ENCODE measurements around the gene CYP1A1. TPM values are rescaled to one million over a fixed set of nuclear protein-coding genes. Genes with fewer than 3 reads are reported as not detected.

The CYP1A1 gene
- total and polyA plus RNA-seq, 2 of the 13 experiments (the other 11 are each of a cell fraction or from before 2014, with no cell fraction given) = 7.9 to 8.0 TPM

DNA sequence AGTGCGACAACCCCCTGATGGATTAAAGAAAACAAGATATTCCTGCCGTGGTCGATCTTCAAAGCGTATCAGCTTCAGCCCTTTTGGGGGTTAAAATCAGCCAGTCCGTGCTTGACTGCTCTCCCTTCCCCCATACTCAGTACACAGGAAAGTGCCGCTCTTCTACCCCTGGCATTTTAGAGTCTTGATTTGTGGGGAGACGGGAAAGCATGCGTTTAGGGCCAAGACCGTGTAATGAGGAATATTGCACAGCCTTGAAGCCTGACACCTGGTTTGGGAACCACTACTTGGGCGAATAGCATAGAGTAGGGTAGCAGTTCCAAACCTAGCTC, 29.0 kb downstream of the CYP1A1 start (continued):
- TF ChIP-seq, protein P1, sequence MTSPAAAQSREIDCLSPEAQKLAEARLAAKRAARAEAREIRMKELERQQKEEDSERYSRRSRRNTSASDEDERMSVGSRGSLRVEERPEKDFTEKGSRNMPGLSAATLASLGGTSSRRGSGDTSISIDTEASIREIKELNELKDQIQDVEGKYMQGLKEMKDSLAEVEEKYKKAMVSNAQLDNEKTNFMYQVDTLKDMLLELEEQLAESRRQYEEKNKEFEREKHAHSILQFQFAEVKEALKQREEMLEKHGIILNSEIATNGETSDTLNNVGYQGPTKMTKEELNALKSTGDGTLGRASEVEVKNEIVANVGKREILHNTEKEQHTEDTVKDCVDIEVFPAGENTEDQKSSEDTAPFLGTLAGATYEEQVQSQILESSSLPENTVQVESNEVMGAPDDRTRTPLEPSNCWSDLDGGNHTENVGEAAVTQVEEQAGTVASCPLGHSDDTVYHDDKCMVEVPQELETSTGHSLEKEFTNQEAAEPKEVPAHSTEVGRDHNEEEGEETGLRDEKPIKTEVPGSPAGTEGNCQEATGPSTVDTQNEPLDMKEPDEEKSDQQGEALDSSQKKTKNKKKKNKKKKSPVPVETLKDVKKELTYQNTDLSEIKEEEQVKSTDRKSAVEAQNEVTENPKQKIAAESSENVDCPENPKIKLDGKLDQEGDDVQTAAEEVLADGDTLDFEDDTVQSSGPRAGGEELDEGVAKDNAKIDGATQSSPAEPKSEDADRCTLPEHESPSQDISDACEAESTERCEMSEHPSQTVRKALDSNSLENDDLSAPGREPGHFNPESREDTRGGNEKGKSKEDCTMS (CRISPR knock-in tag; conservative IDR thresholded peaks at IDR 0.05) = no peak
- TF ChIP-seq KLF12 (CRISPR knock-in tag; IDR thresholded peaks at IDR 0.05; ENCODE audit: borderline replicate concordance) (0 out of 2 replicates have a peak, but pooled peaks have one; percentile 9), NFKB2 (CRISPR knock-in tag; IDR thresholded peaks at IDR 0.05; ENCODE audit: borderline replicate concordance) (no peak), ZNF326 (CRISPR knock-in tag; IDR thresholded peaks at IDR 0.05; ENCODE audit: borderline replicate concordance) (no peak), ZNF572 (CRISPR knock-in tag; IDR thresholded peaks at IDR 0.05) (0 out of 2 replicates have a peak, but pooled peaks have one; percentile 9), ZFP41 (CRISPR knock-in tag; IDR thresholded peaks at IDR 0.05; ENCODE audit: borderline replicate concordance) (no peak), ZNF672 (CRISPR knock-in tag; IDR thresholded peaks at IDR 0.05) (no peak), ZNF564 (CRISPR knock-in tag; IDR thresholded peaks at IDR 0.05) (0 out of 2 replicates have a peak, but pooled peaks have one; percentile 1), AKAP8 (CRISPR knock-in tag; IDR thresholded peaks at IDR 0.05) (no peak), ARID2 (CRISPR knock-in tag; IDR thresholded peaks at IDR 0.05; ENCODE audit: borderline replicate concordance) (no peak), SIN3B (IDR thresholded peaks at IDR 0.05; ENCODE audit: low read length) (no peak), PAX8 (CRISPR knock-in tag; IDR thresholded peaks at IDR 0.05; ENCODE audit: borderline replicate concordance) (no peak), ZFYVE20 (CRISPR knock-in tag; IDR thresholded peaks at IDR 0.05; ENCODE audit: borderline replicate concordance, low read depth) (no peak), ZNF44 (CRISPR knock-in tag; IDR thresholded peaks at IDR 0.05) (no peak), ZNF841 (CRISPR knock-in tag; IDR thresholded peaks at IDR 0.05; ENCODE audit: borderline replicate concordance) (no peak), ZNF331 (CRISPR knock-in tag; IDR thresholded peaks at IDR 0.05) (no peak), HOXA5 (CRISPR knock-in tag; IDR thresholded peaks at IDR 0.05) (no peak), ELK4 (CRISPR knock-in tag; IDR thresholded peaks at IDR 0.05; ENCODE audit: borderline replicate concordance) (no peak), FOXA3 (CRISPR knock-in tag; IDR thresholded peaks at IDR 0.05) (no peak), MYNN (CRISPR knock-in tag; IDR thresholded peaks at IDR 0.05; ENCODE audit: low read depth) (no peak), GPBP1L1 (CRISPR knock-in tag; IDR thresholded peaks at IDR 0.05) (no peak)
- TF ChIP-seq, protein P2, sequence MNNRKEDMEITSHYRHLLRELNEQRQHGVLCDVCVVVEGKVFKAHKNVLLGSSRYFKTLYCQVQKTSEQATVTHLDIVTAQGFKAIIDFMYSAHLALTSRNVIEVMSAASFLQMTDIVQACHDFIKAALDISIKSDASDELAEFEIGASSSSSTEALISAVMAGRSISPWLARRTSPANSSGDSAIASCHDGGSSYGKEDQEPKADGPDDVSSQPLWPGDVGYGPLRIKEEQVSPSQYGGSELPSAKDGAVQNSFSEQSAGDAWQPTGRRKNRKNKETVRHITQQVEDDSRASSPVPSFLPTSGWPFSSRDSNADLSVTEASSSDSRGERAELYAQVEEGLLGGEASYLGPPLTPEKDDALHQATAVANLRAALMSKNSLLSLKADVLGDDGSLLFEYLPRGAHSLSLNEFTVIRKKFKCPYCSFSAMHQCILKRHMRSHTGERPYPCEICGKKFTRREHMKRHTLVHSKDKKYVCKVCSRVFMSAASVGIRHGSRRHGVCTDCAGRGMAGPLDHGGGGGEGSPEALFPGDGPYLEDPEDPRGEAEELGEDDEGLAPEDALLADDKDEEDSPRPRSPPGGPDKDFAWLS (CRISPR knock-in tag; IDR thresholded peaks at IDR 0.05; ENCODE audit: borderline replicate concordance) = no peak
